GM12892 (cell line): ENCODE measurements around the gene TEKT3.

ENCODE experiments used
- POLR2A ChIP-seq: IDR thresholded peaks from 2 replicates; pipeline ENCODE4 v1.6.1; 2011; ENCODE audit warnings: low read depth, low read length, control low read depth
- POLR2AphosphoS5 ChIP-seq: IDR thresholded peaks from 2 replicates; pipeline ENCODE4 v1.6.1; 2011; ENCODE audit warnings: low read depth, low read length, control low read depth
- TAF1 ChIP-seq: IDR thresholded peaks from 2 replicates; pipeline ENCODE4 v1.6.1; 2011; ENCODE audit warnings: low read depth, mild to moderate bottlenecking, control low read depth, low read length, borderline replicate concordance

GRCh38 chr17:15267996-15268395 lies 73.4 kb downstream of the TEKT3 start:
- TF ChIP-seq POLR2AphosphoS5 (no peak), POLR2A (no peak), TAF1 (no peak)
